ENCODE results near the gene FANCM.

Gene FANCM

DNA sequence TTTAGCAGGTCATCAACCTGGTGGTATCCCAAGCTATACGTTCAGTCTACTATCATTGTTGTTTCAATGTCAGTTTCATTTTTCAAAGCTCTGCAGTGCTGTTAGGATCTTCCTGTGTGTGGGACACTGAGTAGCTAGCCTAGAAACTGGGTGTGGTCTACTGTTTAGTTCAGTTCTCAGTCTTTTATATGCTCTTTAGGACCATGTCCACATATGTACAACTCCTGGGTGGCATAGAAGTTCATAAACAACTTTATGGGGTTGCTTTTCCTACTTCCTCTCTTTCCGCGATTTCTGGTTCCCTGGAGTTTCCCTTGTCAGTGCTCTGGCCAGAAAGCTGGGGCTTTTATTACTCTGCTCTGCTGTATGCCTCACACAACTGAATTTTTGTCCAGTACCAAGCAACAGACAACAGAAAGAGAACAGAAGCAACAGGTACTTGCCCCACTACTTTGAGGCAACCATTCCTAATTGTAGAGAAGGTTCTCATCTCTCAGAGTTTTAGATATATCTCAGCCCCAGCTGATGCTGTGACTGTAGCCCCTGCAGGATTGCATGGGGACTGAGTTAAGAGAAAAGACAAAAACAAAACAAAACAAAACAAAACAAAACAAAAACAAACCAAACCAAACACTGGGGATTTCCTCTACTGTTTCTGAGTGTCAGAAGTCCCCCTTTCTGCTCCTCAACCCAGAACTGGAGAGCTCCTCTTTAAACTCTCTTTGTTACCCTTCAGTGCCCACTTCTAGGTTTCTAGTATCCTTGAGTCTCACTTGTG is 86.9 kb downstream of the FANCM start:
- DNase-seq (ENCODE audit: low read depth in 1 of 2, low spot score in 1 of 2): no peak

DNA sequence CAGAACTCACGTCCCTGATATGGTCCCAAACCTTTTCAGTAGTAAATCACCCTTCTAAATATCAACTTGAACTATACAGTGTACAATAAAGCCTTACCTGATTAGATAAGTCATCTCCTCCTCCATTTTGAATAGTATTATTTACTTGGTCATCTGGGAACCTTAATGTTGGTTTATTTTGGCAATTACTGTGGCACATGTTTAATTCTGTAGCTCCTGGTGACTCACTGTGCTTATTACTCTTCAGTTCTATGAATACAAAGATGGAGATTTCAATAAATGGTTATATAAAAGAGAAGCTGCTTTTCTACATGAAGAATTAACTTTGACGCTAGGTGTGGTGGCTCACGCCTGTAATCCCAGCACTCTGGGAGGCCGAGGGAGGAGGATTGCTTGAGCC is 91.8 kb downstream of the FANCM start:
- DNase-seq (ENCODE audit: low read depth in 1 of 2, low spot score in 1 of 2): no peak

DNA sequence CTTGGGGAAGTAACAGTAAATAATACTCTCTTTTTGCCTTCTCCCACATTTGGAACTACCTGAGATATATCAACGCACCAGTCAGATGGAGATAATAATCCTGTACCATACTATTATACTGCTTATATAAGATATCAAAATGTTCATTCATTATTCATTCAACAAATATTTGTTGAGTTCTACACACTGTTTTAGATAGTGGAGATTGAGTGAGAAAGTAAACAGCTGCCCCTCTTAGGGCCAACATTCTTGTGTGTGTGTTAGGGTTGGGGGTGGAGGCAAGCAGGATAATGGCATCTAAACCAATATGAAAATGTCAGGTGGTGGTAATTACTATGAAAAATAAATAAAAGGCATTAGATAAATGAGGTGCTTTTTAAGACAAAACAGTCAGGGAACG is 103.3 kb downstream of the FANCM start:
- DNase-seq (ENCODE audit: low read depth in 1 of 2, low spot score in 1 of 2): no peak

DNA sequence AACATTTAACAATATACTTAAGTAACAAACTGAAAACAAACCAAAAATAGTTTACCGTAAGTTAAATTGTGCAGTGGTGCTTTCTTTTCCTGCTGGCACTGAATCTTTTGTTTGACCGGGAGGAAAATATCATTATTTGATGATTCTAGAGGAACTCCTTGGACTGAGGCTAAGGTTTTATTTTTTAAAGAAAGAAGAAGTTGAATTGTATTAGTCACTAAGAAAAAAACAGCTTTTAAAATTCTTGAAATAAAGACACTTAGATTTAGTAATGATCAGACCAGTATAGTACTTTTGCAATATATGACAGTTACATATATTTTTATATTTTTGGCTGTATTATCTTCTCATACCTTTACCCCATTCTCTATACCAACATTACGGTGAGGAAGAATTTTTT is 107.0 kb downstream of the FANCM start:
- DNase-seq (ENCODE audit: low read depth in 1 of 2, low spot score in 1 of 2): no peak

DNA sequence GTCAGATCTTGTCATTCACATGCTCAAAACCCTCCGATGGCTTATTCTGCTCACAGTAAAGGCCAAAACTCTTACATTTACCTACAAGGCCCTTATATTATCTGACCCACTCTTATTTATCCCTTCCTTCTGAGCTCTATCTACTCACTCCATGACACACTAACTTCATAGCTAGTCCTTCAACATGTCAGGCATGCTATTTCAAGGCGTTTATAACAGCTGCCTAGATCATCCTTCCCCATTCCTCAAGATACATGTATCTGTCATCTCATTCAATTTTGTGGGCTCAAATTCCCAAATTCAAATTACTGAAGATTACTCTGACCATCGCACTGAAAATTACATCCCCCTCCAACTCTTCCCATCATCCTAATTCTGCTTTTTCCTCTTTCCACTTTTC is 110.4 kb downstream of the FANCM start:
- DNase-seq (ENCODE audit: low read depth in 1 of 2, low spot score in 1 of 2): no peak

DNA sequence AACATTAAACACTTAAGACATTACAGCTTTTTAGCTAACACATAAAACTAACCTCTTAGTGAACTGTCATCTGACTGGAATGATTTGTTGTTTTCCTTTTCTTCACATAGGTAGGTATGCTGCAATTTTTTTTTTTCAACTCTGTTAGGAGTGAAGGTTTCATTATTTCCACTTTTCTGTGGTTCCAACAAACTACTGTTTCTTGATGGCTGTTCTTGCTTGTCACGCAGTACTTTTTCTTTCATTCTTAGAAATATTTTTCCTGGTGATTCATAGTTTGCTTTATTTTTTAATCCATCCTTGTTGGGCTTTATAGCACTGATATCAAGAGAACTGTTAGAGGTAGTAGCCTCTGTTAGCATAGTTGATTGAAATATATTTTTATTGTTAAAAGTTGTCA is 111.0 kb downstream of the FANCM start:
- no peak for DNase-seq (ENCODE audit: low read depth in 1 of 2, low spot score in 1 of 2)

DNA sequence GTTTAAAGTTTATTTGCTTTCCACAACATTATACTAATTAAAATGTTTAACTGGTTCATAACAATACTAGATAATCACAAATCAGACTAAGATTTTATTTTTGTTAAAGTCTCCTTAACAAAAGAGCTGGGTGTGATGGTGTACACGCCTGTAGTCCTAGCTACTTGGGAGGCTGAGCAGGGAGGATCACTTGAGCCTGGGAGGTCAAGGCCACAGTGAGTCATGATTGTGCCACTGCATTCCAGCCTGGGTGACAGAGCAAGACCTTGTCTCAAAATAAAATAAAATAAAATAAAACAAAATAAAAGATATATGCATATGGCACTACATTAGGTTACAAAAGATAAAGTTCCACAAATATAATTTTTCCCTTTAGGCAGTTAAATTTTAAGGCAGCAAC is 111.7 kb downstream of the FANCM start:
- no peak for DNase-seq (ENCODE audit: low read depth in 1 of 2, low spot score in 1 of 2)

DNA sequence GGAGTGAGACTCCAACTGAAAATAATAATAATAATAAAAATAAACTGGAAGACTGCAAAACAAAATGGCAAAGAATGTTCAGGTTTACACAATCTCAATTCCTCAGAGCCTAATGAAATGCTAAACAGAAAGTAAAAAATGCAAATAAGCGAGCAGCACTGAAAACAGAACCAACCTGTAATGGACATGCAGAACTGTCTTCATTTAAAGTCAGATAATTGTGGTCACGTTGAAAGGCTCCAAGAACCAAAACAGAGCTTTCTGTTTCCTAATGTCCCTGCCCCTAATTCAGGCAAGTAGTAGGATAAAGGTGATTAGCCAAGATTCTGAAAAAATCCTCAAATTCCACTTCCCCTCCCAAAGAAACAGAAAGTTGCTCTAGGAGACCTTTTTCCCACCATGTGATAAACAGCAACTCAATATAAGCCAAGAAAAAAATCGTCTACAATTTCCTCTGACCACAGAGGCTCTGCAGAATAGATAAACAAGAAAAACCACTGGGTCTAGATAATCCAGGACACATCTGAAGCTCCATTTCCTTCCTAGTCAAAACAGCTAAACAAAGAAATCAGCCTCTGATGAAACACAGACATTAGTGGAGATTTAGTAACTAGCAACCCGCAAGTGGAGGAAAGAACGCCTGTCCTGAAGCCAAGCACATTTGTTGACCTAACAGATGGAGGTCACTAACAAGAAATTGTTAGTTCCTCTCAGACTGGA is 114.3 kb downstream of the FANCM start:
- no peak for DNase-seq (ENCODE audit: low read depth in 1 of 2, low spot score in 1 of 2)

Measured in activated T-helper 1 cell treated with anti-CD3 and anti-CD28 coated beads, Interleukin-2, amount 50 U/mL, for 16 hours (primary cell).